Adrenal gland (tissue), 5 donors: ENCODE measurements around the gene EFS.

Experiments used
- POLR2A ChIP-seq, 2 donors: fragments of 450-650 bp; IDR thresholded peaks; one replicate each; pipeline ENCODE4 v1.6.1; 2017; ENCODE audit warnings: antibody characterized with exemption in 2 of 2, mild to moderate bottlenecking in 2 of 2, moderate library complexity in 1 of 2
- TF ChIP-seq, protein P1 (sequence below), 6 experiments: fragments of 450-650 bp in 4 of 6; fragments of 200-600 bp in 2 of 6; sonication (generic) in 1 of 6; IDR thresholded peaks; 1 replicate in 5 of 6; 2 replicates in 1 of 6; pipeline versions ENCODE4 v1.5.1 to v1.8.0; 2016 to 2021; ENCODE audit warnings: antibody characterized with exemption in 6 of 6, mild to moderate bottlenecking in 2 of 6, moderate library complexity in 1 of 6
- donor health status: DM: no; HTN: no; CAD: no.

DNA sequence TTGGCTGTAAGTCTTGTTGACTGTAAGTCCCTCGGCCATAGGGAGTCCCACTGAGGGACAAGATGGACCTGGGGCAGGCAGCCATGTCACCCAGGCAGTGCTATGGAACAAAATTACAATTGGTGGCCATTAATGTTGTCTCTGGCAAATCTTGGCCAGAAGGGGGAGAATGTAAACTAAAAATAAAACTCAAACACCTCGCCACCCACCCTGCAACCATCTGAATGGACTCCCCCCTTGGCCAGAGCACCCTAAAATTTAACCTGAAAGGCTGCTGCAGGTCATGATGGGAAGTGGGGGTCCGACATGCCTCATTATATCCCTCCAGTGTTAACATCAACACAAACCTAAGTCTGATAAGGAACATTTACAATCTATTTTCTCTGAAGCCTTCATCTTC, 20.5 kb downstream of the EFS start:
- TF ChIP-seq, protein P1, sequence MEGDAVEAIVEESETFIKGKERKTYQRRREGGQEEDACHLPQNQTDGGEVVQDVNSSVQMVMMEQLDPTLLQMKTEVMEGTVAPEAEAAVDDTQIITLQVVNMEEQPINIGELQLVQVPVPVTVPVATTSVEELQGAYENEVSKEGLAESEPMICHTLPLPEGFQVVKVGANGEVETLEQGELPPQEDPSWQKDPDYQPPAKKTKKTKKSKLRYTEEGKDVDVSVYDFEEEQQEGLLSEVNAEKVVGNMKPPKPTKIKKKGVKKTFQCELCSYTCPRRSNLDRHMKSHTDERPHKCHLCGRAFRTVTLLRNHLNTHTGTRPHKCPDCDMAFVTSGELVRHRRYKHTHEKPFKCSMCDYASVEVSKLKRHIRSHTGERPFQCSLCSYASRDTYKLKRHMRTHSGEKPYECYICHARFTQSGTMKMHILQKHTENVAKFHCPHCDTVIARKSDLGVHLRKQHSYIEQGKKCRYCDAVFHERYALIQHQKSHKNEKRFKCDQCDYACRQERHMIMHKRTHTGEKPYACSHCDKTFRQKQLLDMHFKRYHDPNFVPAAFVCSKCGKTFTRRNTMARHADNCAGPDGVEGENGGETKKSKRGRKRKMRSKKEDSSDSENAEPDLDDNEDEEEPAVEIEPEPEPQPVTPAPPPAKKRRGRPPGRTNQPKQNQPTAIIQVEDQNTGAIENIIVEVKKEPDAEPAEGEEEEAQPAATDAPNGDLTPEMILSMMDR (IDR thresholded peaks at IDR 0.05): no peak
- no peak for TF ChIP-seq POLR2A (IDR thresholded peaks at IDR 0.05)
